Liver (tissue), 9 donors: ENCODE measurements around the gene ANKMY2. TPM values are rescaled to one million over a fixed set of nuclear protein-coding genes. Genes with fewer than 3 reads are reported as not detected.

Source experiments
- DNase-seq: peaks from one replicate; pipeline ENCODE4 v3.0.0-alpha.2; 2017; ENCODE audit warnings: low spot score
- H3K27ac ChIP-seq, 2 donors: one replicate each; pipeline ENCODE4 v1.7.0; 2013; ENCODE audit warnings: inconsistent platforms in 2 of 2, low read length in 2 of 2, control low read depth in 1 of 2, low read depth in 1 of 2, mild to moderate bottlenecking in 1 of 2
- H3K27me3 ChIP-seq, 4 donors: one replicate each; pipeline versions ENCODE4 v1.6.1 to v1.7.0; 2013; ENCODE audit warnings: low read length in 3 of 4, inconsistent platforms in 1 of 4, mild to moderate bottlenecking in 1 of 4, moderate library complexity in 1 of 4; ENCODE audit not compliant: control insufficient read depth in 4 of 4, insufficient read depth in 4 of 4
- H3K36me3 ChIP-seq, 4 donors: one replicate each; pipeline versions ENCODE4 v1.6.1 to v1.7.0; 2013; ENCODE audit warnings: low read length in 3 of 4, mild to moderate bottlenecking in 3 of 4, low read depth in 1 of 4, moderate library complexity in 1 of 4; ENCODE audit not compliant: control insufficient read depth in 4 of 4, insufficient read depth in 3 of 4
- H3K4me1 ChIP-seq, 4 donors: one replicate each; pipeline versions ENCODE4 v1.6.1 to v1.7.0; 2013; ENCODE audit warnings: low read length in 3 of 4, mild to moderate bottlenecking in 3 of 4, moderate library complexity in 1 of 4; ENCODE audit not compliant: control insufficient read depth in 4 of 4, insufficient read depth in 4 of 4
- H3K4me3 ChIP-seq, 3 donors: one replicate each; pipeline versions ENCODE4 v1.6.1 to v1.7.0; 2013; ENCODE audit warnings: low read length in 3 of 3, control low read depth in 1 of 3, low read depth in 1 of 3, mild to moderate bottlenecking in 1 of 3
- H3K9ac ChIP-seq, 2 donors: one replicate each; pipeline ENCODE4 v1.7.0; 2013; ENCODE audit warnings: low read length in 2 of 2, mild to moderate bottlenecking in 2 of 2, moderate library complexity in 2 of 2, control low read depth in 1 of 2, low read depth in 1 of 2
- H3K9me3 ChIP-seq, 4 donors: one replicate each; pipeline versions ENCODE4 v1.6.1 to v1.7.0; 2013; ENCODE audit warnings: low read length in 3 of 4; ENCODE audit not compliant: control insufficient read depth in 4 of 4
- ATF3 ChIP-seq: IDR thresholded peaks from 2 replicates; pipeline ENCODE4 v1.6.1; 2016; ENCODE audit warnings: antibody characterized with exemption
- CTCF ChIP-seq: fragments of 150-350 bp; IDR thresholded peaks from 2 replicates; pipeline ENCODE4 v1.5.1; 2017; ENCODE audit warnings: improper control_type of control experiment, low read depth, low read length; ENCODE audit not compliant: missing input control
- EGR1 ChIP-seq, 2 donors: IDR thresholded peaks; 2 replicates each; pipeline ENCODE4 v1.6.1; 2016 to 2018; ENCODE audit warnings: antibody characterized with exemption in 2 of 2, low read depth in 2 of 2
- FOXA2 ChIP-seq: IDR thresholded peaks from 2 replicates; pipeline ENCODE4 v1.6.1; 2016; ENCODE audit warnings: antibody characterized with exemption
- GABPA ChIP-seq, 2 donors: IDR thresholded peaks in 1 of 2; conservative IDR thresholded peaks in 1 of 2; 2 replicates each; pipeline ENCODE4 v1.6.1; 2016; ENCODE audit warnings: antibody characterized with exemption in 2 of 2, mild to moderate bottlenecking in 1 of 2, moderate library complexity in 1 of 2
- JUND ChIP-seq, 2 donors: IDR thresholded peaks; 2 replicates each; pipeline ENCODE4 v1.6.1; 2016; ENCODE audit warnings: antibody characterized with exemption in 2 of 2
- NR2F2 ChIP-seq: IDR thresholded peaks from 2 replicates; pipeline ENCODE4 v1.6.1; 2016; ENCODE audit warnings: antibody characterized with exemption
- RAD21 ChIP-seq, 2 donors: IDR thresholded peaks; 2 replicates each; pipeline ENCODE4 v1.6.1; 2016; ENCODE audit warnings: antibody characterized with exemption in 2 of 2, mild to moderate bottlenecking in 2 of 2
- REST ChIP-seq: IDR thresholded peaks from 2 replicates; pipeline ENCODE4 v1.6.1; 2016; ENCODE audit warnings: antibody characterized with exemption, mild to moderate bottlenecking
- RXRA ChIP-seq, 2 donors: IDR thresholded peaks; 2 replicates each; pipeline ENCODE4 v1.6.1; 2017 to 2018; ENCODE audit warnings: antibody characterized with exemption in 2 of 2, mild to moderate bottlenecking in 1 of 2
- SP1 ChIP-seq: IDR thresholded peaks from 2 replicates; pipeline ENCODE4 v1.6.1; 2018; ENCODE audit warnings: antibody characterized with exemption, mild to moderate bottlenecking
- TAF1 ChIP-seq: conservative IDR thresholded peaks from 2 replicates; pipeline ENCODE4 v1.6.1; 2016; ENCODE audit warnings: antibody characterized with exemption, mild to moderate bottlenecking
- YY1 ChIP-seq: IDR thresholded peaks from 2 replicates; pipeline ENCODE4 v1.6.1; 2016; ENCODE audit warnings: antibody characterized with exemption, mild to moderate bottlenecking
- ZBTB33 ChIP-seq: IDR thresholded peaks from 2 replicates; pipeline ENCODE4 v1.6.1; 2016; ENCODE audit warnings: antibody characterized with exemption
- WGBS: extraction: QIAGEN DNeasy Blood & Tissue Kit; methylation state at CpG from one replicate; pipeline ENCODE4 v1.1.7; 2013; 5-methylcytosine and 5-hydroxymethylcytosine counted together
- polyA plus RNA-seq, 2 donors: library from polyadenylated mRNA; stranded (reverse) in 1 of 2; unstranded in 1 of 2; fragments of 200-250 nt in 1 of 2; fragments of >200 nt in 1 of 2; fragmentation: Nextera tagmentation in 1 of 2; extraction: Ambion mirVana in 1 of 2; gene quantifications; one replicate each; pipeline versions ENCODE4 v1.2.1 to v1.2.3, GENCODE V29; 2013 to 2015
- total RNA-seq, 2 donors: library from RNA; depleted of rRNA; stranded (reverse); fragments of >200 nt; gene quantifications; one replicate each; pipeline ENCODE4 v1.2.3, GENCODE V29; 2014
- donor health status: healthy.
- donor health status: healthy.
- donor health status: healthy.
- donor health status: healthy.
- donor health status: healthy.

Gene ANKMY2
- total and polyA plus RNA-seq, 4 donors, result 2.7 to 11.4 (median 5.4) TPM

GRCh38 chr7:16619979-16620408 lies 25.6 kb downstream of the ANKMY2 start:
- Histone ChIP-seq H3K4me3 (no peak overlapping the region), H3K27me3 (no peaks in the 10 kb centered on the region), H3K36me3 (peaks cover 2 to 36% (median 18%) of the 10 kb centered on the region in 4 donors), H3K4me1 (no peaks in the 10 kb centered on the region), H3K9me3 (no peaks in the 10 kb centered on the region), H3K9ac (no peak overlapping the region), H3K27ac (no peak overlapping the region)
- no peak for DNase-seq
- 96% methylated on average over 2 of the region's 2 CpGs for WGBS
- TF ChIP-seq YY1 (no peak), RXRA (IDR thresholded peaks at IDR 0.05) (no peak), EGR1 (IDR thresholded peaks at IDR 0.05; ENCODE audit: low read depth in 2 of 2) (no peak), SP1 (no peak), NR2F2 (no peak), REST (no peak), JUND (IDR thresholded peaks at IDR 0.05) (no peak), TAF1 (no peak), ZBTB33 (no peak), ATF3 (no peak), RAD21 (IDR thresholded peaks at IDR 0.05) (no peak), GABPA (IDR thresholded peaks at IDR 0.05 in 1 of 2, conservative IDR thresholded peaks at IDR 0.05 in 1 of 2) (no peak), FOXA2 (no peak)

GRCh38 chr7:16616542-16616941 lies 29.0 kb downstream of the ANKMY2 start:
- TF ChIP-seq REST (no peak), CTCF (no peak), RAD21 (IDR thresholded peaks at IDR 0.05) (no peak), RXRA (IDR thresholded peaks at IDR 0.05) (no peak), JUND (IDR thresholded peaks at IDR 0.05) (no peak), GABPA (IDR thresholded peaks at IDR 0.05 in 1 of 2, conservative IDR thresholded peaks at IDR 0.05 in 1 of 2) (no peak), SP1 (no peak)
- 91% methylated on average over 18 of the region's 18 CpGs for WGBS

More at GRCh38 chr7:16616542-16616941, 29.0 kb downstream of the ANKMY2 start:
- no peaks in the 10 kb centered on the region for H3K9me3 ChIP-seq
- H3K27me3 ChIP-seq, result no peaks in the 10 kb centered on the region
- H3K9ac ChIP-seq, result no peak overlapping the region
- no peak overlapping the region for H3K4me3 ChIP-seq
- no peaks in the 10 kb centered on the region for H3K4me1 ChIP-seq
- peaks cover 2 to 31% (median 14%) of the 10 kb centered on the region in 4 donors for H3K36me3 ChIP-seq
- H3K27ac ChIP-seq, result no peak overlapping the region
- no peak for DNase-seq
